GM19324 (cell line): ENCODE data around the gene GARIN1A.
"Not testable (repeated sequence)": the region's sequence is repeated elsewhere in the genome, so short reads cannot be mapped to it uniquely, and the experiment has no call there.

Source experiments
- ATAC-seq: cut with Tn5 transposase; IDR thresholded peaks from one replicate; pipeline ENCODE4 v1.9.1; 2021; ENCODE audit warnings: mild to moderate bottlenecking, moderate library complexity; ENCODE audit not compliant: unreplicated experiment, low FRiP score

GARIN1A gene

GRCh38 chr7:128681794-128682537, 9.9 kb downstream of the GARIN1A start:
- no peak for ATAC-seq

GRCh38 chr7:128683270-128683669, 11.2 kb downstream of the GARIN1A start:
- not testable (repeated sequence) for ATAC-seq

DNA sequence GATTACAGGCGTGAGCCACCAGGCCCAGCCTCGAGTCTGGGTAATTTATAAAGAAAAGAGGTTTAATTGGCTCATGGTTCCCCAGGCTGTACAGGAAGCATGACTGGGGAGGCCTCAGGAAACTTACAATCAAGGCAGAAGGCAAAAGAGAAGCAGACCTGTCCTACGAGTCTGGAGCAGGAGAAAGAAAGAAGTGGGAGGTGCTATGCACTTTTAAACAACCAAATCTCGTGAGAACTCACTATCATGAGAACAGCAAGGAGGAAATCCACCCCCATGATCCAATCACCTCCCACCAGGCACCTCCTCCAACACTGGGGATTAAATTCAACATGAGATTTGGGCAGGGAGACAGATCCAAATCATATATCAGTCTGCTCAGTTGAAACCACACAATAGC, 11.6 kb downstream of the GARIN1A start:
- ATAC-seq: not testable (repeated sequence)

- no peak for ATAC-seq
Observed at GRCh38 chr7:128687131-128687530, 15.0 kb downstream of the GARIN1A start.

- ATAC-seq: no peak
Observed at GRCh38 chr7:128688492-128688891, 16.4 kb downstream of the GARIN1A start.

GRCh38 chr7:128689161-128689935, 17.3 kb downstream of the GARIN1A start:
- not testable (repeated sequence) for ATAC-seq

GRCh38 chr7:128691227-128691626, 19.1 kb downstream of the GARIN1A start:
- no peak for ATAC-seq

DNA sequence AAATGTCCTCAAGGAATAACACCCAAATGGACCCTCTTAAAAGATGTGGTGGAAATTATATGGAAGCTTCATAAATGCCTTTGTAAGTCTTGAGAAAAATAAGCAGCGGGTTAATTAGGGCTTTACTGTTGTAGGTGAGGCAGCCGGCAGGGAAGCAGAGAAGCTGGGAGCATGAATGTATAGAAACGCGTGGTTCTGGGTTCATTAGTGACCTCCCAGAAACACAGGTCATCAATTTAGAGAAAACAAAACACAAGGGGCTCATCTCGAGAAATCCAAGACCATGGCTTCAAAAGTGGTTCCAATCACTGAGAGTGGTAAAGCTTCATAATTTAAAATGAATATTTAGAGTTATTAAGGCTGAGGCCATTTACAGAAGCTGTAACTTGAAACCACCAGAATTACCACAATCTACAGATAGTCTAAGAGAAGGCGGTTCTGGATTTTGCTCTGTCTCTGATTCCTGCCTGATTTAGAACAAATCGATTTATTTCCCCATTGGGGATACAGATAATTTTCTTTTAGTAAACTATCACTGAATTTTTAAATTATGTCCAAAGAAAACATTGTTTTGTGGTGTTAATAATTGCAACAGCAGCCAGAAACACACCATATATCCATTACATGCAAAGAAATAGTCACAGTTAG, 20.7 kb downstream of the GARIN1A start:
- ATAC-seq: no peak

DNA sequence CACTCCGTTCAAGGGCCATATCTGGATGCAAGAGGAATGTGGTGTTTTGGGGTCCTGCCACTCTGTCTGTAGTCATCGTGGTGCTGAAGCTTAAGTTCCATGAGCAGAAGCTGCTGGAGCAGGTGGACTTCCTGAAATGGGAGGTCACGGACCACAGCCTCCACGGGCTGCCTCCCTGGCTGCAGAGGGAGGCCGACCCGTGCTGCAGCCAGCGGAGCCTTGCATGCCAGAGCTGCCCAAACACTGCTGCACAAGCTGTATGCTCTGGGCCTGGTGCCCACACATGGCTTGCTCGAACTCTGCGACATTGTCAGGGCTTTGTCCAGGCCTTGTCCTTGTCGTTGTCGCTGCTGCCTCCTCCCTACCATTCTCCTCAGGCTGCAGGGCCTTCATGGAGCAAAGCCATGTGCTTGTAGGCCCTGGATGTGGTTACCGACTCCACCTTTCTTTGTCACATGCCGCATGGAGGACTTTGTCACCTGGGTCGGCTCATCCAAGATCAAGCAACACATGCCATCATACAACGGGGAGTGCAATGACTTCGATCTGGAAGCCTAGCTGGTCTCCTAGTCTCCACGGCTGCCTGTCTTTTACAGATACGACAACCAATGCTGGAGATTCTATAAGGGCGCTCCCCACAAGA, 21.4 kb downstream of the GARIN1A start:
- ATAC-seq: no peak

- ATAC-seq: no peak
Observed at GRCh38 chr7:128694738-128695137, 22.6 kb downstream of the GARIN1A start.

- ATAC-seq: no peak
Observed at GRCh38 chr7:128697302-128697905, 25.3 kb downstream of the GARIN1A start.

GRCh38 chr7:128699196-128699712, 27.2 kb downstream of the GARIN1A start:
- ATAC-seq: no peak

GRCh38 chr7:128699895-128700294, 27.8 kb downstream of the GARIN1A start:
- no peak for ATAC-seq

GRCh38 chr7:128701062-128701785, 29.1 kb downstream of the GARIN1A start:
- ATAC-seq: no peak

- ATAC-seq: no peak
Observed at GRCh38 chr7:128703609-128704241, 31.6 kb downstream of the GARIN1A start.

- no peak for ATAC-seq
Observed at GRCh38 chr7:128705891-128706333, 33.8 kb downstream of the GARIN1A start.

DNA sequence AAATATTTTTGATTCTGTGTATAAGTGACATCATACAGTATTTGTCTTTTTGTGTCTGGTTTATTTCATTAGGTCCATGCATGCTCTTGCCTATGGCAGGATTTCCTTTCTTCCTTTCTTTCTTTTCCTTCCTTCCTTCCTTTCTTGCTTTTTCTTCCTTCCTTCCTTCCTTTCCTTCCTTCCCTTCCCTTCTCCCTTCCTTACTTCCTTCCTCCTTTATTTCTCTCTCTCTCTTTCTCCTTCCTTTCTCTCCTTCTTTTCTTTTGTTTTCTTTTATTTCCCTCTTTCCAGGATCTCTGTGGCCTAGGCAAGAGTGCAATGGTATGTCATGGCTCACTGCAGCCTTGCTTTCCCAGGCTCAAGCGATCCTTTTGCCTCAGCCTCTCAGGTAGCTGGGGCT, 35.7 kb downstream of the GARIN1A start:
- ATAC-seq: no peak

- no peak for ATAC-seq
Observed at GRCh38 chr7:128708235-128708634, 36.1 kb downstream of the GARIN1A start.

GRCh38 chr7:128708824-128709223, 36.7 kb downstream of the GARIN1A start:
- no peak for ATAC-seq
